ENCODE results near the gene CACNA1C.

- TF ChIP-seq CTCF (IDR thresholded peaks at IDR 0.05; ENCODE audit: borderline replicate concordance, extremely low read depth, low read length, poor library complexity, severe bottlenecking) (no peak), EZH2 (IDR thresholded peaks at IDR 0.05; ENCODE audit: borderline replicate concordance, low read depth, low read length, severe bottlenecking) (no peak)
Measured at GRCh38 chr12:2383325-2384028, 330.7 kb downstream of the CACNA1C start.

Measured in DND-41 (cell line).